Glutamatergic neuron (in vitro differentiated cells): ENCODE results near the gene ST8SIA4. TPM values are rescaled to one million over a fixed set of nuclear protein-coding genes. Genes with fewer than 3 reads are reported as not detected.

ENCODE experiments used
- DNase-seq: peaks from one replicate; pipeline ENCODE4 v3.0.0; 2022
- H3K27ac Mint-ChIP-seq: one replicate; pipeline ENCODE4 v1.8.0; 2020; ENCODE audit warnings: mild to moderate bottlenecking, mixed read lengths, inconsistent platforms; ENCODE audit not compliant: unreplicated experiment
- H3K27me3 Mint-ChIP-seq: one replicate; pipeline ENCODE4 v1.8.0; 2020; ENCODE audit warnings: mild to moderate bottlenecking, moderate library complexity, mixed read lengths, inconsistent platforms; ENCODE audit not compliant: unreplicated experiment
- H3K36me3 Mint-ChIP-seq: one replicate; pipeline ENCODE4 v1.8.0; 2020; ENCODE audit warnings: mild to moderate bottlenecking, mixed read lengths, inconsistent platforms; ENCODE audit not compliant: unreplicated experiment
- H3K4me1 Mint-ChIP-seq: one replicate; pipeline ENCODE4 v1.8.0; 2020; ENCODE audit warnings: mild to moderate bottlenecking, low read depth, mixed read lengths, inconsistent platforms; ENCODE audit not compliant: unreplicated experiment
- H3K4me3 Mint-ChIP-seq: one replicate; pipeline ENCODE4 v1.8.0; 2020; ENCODE audit warnings: mild to moderate bottlenecking, mixed read lengths, inconsistent platforms; ENCODE audit not compliant: unreplicated experiment
- H3K9me3 Mint-ChIP-seq: one replicate; pipeline ENCODE4 v1.8.0; 2020; ENCODE audit warnings: mild to moderate bottlenecking, moderate library complexity, mixed read lengths, inconsistent platforms; ENCODE audit not compliant: unreplicated experiment
- CTCF ChIP-seq: fragments of 200-600 bp; sonication (generic); IDR thresholded peaks from one replicate; pipeline ENCODE4 v1.5.0; 2021; ENCODE audit not compliant: partially characterized antibody, unreplicated experiment
- total RNA-seq: library from RNA; stranded (reverse); fragmentation: NEBNext Ultra II Directional; extraction: Animal tissue kit (Norgen Biotek cat#: 25700); gene quantifications from one replicate; pipeline ENCODE4 v1.2.1, GENCODE V29; 2021; ENCODE audit not compliant: unreplicated experiment

ST8SIA4 gene
- total RNA-seq, 1 donor from 2014 or later: 12.6 TPM

- Mint-ChIP-seq H3K4me1 (peaks cover 10% of the 10 kb centered on the region), H3K27ac (no peak overlapping the region), H3K4me3 (no peak overlapping the region), H3K27me3 (no peaks in the 10 kb centered on the region), H3K9me3 (no peaks in the 10 kb centered on the region), H3K36me3 (no peaks in the 10 kb centered on the region)
- DNase-seq: no peak
- TF ChIP-seq CTCF: no peak
Observed at GRCh38 chr5:100842080-100842479, 61.0 kb downstream of the ST8SIA4 start.

- H3K27ac Mint-ChIP-seq: no peak overlapping the region
- DNase-seq: no peak
- peaks cover 12% of the 10 kb centered on the region for H3K4me1 Mint-ChIP-seq
- TF ChIP-seq CTCF: no peak
- H3K4me3 Mint-ChIP-seq: no peak overlapping the region
- no peaks in the 10 kb centered on the region for H3K27me3 Mint-ChIP-seq
- H3K9me3 Mint-ChIP-seq: no peaks in the 10 kb centered on the region
- no peaks in the 10 kb centered on the region for H3K36me3 Mint-ChIP-seq
Observed at GRCh38 chr5:100841358-100842076, 61.6 kb downstream of the ST8SIA4 start.

GRCh38 chr5:100840789-100841188 lies 62.3 kb downstream of the ST8SIA4 start:
- no peak for TF ChIP-seq CTCF
- no peak for DNase-seq
- no peaks in the 10 kb centered on the region for H3K9me3 Mint-ChIP-seq
- H3K36me3 Mint-ChIP-seq: no peaks in the 10 kb centered on the region
- H3K4me1 Mint-ChIP-seq: peaks cover 12% of the 10 kb centered on the region
- no peak overlapping the region for H3K27ac Mint-ChIP-seq
- no peak overlapping the region for H3K4me3 Mint-ChIP-seq
- no peaks in the 10 kb centered on the region for H3K27me3 Mint-ChIP-seq

- no peaks in the 10 kb centered on the region for H3K9me3 Mint-ChIP-seq
- no peak overlapping the region for H3K27ac Mint-ChIP-seq
- peaks cover 12% of the 10 kb centered on the region for H3K4me1 Mint-ChIP-seq
- no peak for DNase-seq
- no peaks in the 10 kb centered on the region for H3K27me3 Mint-ChIP-seq
- TF ChIP-seq CTCF: no peak
- no peak overlapping the region for H3K4me3 Mint-ChIP-seq
- H3K36me3 Mint-ChIP-seq: no peaks in the 10 kb centered on the region
Observed at GRCh38 chr5:100840370-100840769, 62.7 kb downstream of the ST8SIA4 start.

DNA sequence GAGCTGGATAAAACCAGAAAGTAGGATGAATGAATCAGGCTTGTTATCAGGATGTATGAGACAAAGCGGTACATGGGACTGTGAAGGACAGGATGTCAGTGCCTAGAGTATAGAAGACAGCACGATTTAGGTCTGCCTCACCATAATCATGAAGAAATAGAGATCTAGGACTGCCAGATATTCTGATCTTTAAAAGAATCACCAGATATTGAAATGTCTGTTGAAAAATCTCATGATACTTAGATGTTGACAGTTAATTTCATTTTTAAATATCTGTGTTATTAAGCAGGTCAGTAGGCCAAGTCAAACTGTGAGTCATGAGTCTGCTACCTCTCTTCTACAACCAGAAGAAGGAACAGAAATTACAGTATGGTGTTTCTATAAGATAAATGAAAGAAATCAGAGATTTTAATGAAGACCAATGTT lies 65.0 kb downstream of the ST8SIA4 start:
- no peak overlapping the region for H3K4me3 Mint-ChIP-seq
- H3K27me3 Mint-ChIP-seq: no peaks in the 10 kb centered on the region
- DNase-seq: no peak
- no peaks in the 10 kb centered on the region for H3K36me3 Mint-ChIP-seq
- no peak for TF ChIP-seq CTCF
- no peaks in the 10 kb centered on the region for H3K9me3 Mint-ChIP-seq
- no peak overlapping the region for H3K27ac Mint-ChIP-seq
- peaks cover 12% of the 10 kb centered on the region for H3K4me1 Mint-ChIP-seq
